Measurements from ENCODE around the gene TCF12.
"Not testable (repeated sequence)": the region's sequence is repeated elsewhere in the genome, so short reads cannot be mapped to it uniquely, and the experiment has no call there.

The TCF12 gene

GRCh38 chr15:56980473-56980872 is 62.0 kb downstream of the TCF12 start:
- DNase-seq = no peak

DNA sequence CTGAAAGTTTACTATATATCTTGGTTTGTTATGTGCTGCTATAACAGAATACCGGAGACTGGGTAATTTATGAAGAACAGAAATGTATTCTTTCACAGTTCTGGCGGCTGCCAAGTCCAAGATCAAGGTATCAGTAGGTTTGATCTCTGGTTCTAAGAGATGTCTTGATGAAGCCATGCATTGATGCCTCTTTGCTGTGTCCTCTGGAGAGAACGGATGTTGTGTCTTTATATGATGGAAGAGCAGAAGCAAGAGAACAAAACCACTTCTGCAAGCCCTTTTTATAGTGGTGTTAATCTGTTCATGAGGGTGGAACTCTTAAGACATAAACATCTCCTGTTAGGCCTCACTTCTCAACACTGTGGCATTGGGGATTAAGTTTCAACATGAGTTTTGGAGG is 62.7 kb downstream of the TCF12 start:
- no peak for DNase-seq

- DNase-seq = no peak
Measured at GRCh38 chr15:56982987-56983386, 64.5 kb downstream of the TCF12 start.

- DNase-seq = peak; percentile 16
Measured at GRCh38 chr15:56984681-56985481, 66.4 kb downstream of the TCF12 start.

DNA sequence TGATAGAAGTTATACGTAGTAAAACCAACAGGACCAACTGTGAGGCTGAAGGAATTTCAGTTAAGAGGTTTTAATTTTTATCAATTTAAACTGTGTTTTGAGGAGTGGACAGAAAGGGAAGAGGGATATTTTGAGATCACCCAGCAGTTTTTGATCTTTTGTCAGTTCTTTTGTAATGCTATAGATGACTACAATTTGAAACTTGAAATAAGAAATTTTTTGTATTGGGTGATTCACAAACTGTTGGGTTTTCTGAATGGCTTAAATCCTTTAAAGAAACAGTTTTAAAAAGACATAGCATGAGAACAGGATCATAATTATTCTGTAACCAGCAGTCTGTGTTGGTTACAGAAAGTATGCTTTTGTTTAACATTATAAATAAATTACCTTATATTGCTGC is 67.4 kb downstream of the TCF12 start:
- no peak for DNase-seq

DNA sequence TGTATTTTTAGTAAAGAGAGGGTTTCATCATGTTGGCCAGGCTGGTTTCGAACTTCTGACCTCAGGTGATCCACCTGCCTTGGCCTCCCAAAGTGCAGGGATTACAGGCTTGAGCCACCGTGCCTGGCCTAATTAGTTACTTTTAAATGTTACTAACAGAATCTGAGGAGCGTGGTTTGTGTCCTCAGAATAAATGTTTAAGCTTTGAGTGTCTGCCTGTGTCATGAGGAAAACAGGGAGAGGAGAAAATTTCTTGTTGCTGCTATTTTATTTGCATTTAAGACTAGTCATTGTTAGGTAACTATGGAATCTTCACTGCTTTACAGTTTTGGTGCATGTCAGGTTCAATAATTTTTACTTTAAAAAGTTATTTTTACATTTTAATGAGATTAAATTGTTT is 68.8 kb downstream of the TCF12 start:
- DNase-seq = no peak

- no peak for DNase-seq
Measured at GRCh38 chr15:56988219-56988618, 69.8 kb downstream of the TCF12 start.

- DNase-seq = peak; percentile 6
Measured at GRCh38 chr15:56989411-56989924, 71.0 kb downstream of the TCF12 start.

GRCh38 chr15:56991017-56991416 is 72.6 kb downstream of the TCF12 start:
- no peak for DNase-seq

DNA sequence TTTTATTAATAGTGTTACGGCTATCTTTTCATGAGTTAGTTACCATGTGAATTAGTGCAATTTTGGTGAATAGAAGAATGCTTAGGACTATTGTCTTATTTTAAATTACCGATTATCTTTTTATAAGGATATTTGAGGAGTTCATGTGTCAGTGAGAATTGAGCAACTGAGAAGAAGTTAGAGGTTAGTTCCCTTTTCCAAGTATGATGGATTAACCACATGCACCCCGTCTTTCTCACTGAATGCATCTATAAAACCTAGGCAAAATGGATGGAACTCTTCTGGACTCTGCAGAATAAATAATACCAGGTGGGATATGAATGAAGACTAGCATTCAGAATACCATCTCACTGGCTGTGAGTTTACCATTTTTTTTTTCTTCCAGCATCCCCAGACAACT is 74.3 kb downstream of the TCF12 start:
- no peak for DNase-seq

- DNase-seq = no peak
Measured at GRCh38 chr15:56994280-56994679, 75.8 kb downstream of the TCF12 start.

- DNase-seq = no peak
Measured at GRCh38 chr15:56996093-56996492, 77.6 kb downstream of the TCF12 start.

DNA sequence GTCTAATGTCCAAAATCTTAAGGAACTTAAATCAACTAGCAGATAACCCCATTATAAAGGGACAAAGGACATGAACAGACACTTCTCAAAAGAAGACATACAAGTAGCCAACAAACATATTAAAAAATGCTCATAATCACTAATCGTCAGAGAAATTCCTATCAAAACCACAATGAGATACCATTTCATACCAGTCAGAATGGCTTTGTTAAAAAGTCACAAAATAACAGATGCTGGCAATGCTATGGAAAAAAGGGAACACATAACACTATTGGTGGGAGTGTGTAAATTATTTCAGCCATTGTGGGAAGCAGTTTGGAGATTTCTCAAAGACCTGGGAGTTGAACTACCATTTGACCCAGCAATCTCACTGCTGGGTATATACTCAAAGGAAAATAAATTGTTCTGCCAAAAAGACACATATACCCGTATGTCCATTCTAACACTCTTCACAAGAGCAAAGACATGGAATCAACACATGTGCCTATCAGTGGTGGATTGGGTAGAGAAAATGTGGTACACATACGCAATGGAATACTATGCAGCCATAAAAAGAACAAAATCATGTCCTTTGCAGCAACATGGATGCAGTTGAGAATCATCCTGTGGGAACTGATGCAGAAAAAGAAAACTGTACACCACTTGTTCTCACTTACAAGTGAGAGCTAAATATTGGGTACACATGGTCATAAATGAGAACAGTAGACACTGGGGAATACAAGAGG is 78.5 kb downstream of the TCF12 start:
- no peak for DNase-seq

GRCh38 chr15:57003418-57003817 is 85.0 kb downstream of the TCF12 start:
- DNase-seq = no peak

GRCh38 chr15:57005244-57005643 is 86.8 kb downstream of the TCF12 start:
- DNase-seq = no peak

DNA sequence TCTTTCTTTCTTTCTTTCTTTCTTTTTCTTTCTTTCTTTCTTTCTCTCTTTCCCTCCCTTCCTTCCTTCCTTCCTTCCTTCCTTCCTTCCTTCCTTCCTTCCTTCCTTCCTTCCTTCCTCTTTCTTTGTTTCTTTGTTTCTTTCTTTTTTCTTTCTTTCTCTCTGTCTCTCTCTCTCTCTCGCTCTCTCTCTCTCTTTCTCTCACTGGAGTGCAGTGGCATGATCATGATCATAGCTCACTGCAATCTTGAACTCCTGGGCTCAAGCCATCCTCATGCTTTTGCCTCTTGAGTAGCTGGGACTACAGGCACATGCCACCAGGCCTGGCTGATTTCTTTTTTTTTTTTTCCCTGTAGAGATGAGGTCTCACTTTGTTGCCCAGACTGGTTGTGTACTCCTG is 89.4 kb downstream of the TCF12 start:
- not testable (repeated sequence) for DNase-seq

GRCh38 chr15:57010724-57011123 is 92.3 kb downstream of the TCF12 start:
- DNase-seq = no peak

DNA sequence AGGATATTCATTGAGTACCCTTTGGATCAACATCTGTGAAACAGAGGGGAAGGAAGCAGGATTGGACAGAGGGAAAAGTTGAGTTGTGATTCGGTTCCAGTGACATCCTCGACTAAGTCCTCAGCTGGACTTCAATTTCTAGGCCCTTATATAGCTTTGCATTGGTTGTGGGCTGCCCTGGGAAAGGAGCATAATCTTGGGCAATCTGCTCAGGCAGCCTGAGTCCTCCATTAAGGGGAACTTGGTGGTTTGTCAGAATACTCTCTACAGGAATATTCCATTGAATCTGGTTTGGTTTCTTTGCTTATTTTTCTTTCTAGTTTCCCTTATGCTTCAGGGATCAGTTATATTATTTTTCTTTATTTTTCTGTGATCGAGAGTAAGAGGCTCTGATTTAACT is 94.1 kb downstream of the TCF12 start:
- no peak for DNase-seq

DNA sequence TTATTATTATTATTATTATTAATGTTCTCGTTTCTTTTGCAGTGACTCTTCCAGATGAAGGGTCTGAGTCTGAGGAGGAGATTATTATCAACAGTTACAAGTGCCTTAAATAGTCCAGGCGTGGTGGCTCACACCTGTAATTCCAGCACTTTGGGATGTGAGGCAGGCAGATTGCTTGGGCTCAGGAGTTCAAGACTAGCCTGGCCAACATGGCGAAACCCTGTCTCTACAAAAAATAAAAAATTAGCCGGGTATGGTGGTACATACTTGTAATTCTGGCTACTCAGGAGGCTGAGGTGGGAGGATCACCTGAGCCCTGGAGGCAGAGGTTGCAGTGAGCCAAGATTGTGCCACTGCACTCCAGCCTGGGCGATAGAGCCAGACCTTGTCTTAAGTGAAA is 96.5 kb downstream of the TCF12 start:
- DNase-seq = not testable (repeated sequence)

DNA sequence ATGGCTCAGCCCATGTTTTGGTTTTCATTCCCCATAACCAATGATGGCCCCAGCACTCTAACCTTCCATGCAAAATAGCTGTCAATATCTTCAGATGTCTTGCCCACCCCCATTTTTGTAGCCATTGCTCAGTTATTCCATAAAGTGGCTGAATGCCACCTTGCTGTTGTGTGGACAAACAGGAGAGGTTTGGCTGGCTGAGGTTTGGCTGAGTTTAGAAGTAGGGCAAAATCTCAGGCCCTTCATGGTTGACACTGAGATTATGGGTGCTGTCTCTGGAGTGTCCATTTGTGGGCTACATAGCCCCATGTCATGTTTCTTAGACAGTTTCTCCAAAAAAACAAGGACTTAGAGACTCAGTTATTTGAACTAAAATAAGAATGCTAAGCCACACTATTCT is 96.9 kb downstream of the TCF12 start:
- no peak for DNase-seq

GRCh38 chr15:57015897-57016296 is 97.5 kb downstream of the TCF12 start:
- DNase-seq = peak; percentile 20

GRCh38 chr15:57017024-57017423 is 98.6 kb downstream of the TCF12 start:
- DNase-seq = peak; percentile 63

- DNase-seq = no peak
Measured at GRCh38 chr15:57018151-57018550, 99.7 kb downstream of the TCF12 start.

GRCh38 chr15:57019496-57020160 is 101.2 kb downstream of the TCF12 start:
- DNase-seq = peak; percentile 16

Measured in NCI-H69 (cell line).